Smooth muscle cell of the pulmonary artery (primary cell): ENCODE data around the gene SPRYD4. TPM values are rescaled to one million over a fixed set of nuclear protein-coding genes. Genes with fewer than 3 reads are reported as not detected.

ENCODE experiments used
- total RNA-seq: library from RNA; depleted of rRNA; stranded (reverse); fragments of >200 nt; gene quantifications from 2 replicates; pipeline ENCODE4 v1.2.3, GENCODE V29; 2014

The SPRYD4 gene
- 1.2 and 1.9 TPM in 2 replicates for total RNA-seq

DNA sequence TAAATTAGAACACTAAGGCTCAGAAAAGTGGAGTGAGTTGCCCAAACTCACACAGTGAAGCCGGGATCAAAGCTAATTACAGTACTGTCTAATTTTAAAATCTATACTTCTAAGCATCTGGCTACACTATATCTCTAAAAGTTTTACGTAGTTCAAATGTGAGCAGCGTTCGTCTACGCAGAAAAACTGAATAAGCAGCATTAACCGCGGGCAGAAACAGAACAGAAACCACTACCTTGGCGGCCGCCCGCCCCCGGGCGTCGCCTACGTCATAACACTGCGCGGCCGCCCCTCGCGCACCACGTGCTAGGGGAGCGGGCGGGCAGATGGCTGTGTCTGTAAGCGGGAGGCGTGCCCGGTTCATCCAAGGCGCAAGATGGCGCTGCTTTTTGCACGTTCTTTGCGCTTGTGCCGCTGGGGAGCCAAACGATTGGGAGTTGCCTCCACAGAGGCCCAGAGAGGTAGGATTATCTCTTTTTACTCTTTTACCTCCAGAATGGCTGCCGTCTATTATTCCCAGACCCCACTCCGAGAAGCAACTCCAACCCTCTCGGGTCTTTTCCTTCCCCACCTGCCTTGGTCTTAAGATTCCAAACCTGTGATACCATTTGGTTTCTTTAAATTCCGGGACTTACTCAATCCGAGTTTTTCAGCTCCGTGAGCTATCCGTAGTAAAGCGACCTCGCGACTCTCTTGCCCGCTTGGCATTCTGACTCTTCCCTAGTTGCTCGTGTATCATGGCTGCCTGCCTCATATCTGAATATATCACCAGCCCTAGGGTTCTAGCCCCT is at the start of gene SPRYD4:
SPRYD4 (plus strand) TSS at position 363 of the 791 bp plus-strand sequence; CDS start at position 377, 14 bp downstream.

DNA sequence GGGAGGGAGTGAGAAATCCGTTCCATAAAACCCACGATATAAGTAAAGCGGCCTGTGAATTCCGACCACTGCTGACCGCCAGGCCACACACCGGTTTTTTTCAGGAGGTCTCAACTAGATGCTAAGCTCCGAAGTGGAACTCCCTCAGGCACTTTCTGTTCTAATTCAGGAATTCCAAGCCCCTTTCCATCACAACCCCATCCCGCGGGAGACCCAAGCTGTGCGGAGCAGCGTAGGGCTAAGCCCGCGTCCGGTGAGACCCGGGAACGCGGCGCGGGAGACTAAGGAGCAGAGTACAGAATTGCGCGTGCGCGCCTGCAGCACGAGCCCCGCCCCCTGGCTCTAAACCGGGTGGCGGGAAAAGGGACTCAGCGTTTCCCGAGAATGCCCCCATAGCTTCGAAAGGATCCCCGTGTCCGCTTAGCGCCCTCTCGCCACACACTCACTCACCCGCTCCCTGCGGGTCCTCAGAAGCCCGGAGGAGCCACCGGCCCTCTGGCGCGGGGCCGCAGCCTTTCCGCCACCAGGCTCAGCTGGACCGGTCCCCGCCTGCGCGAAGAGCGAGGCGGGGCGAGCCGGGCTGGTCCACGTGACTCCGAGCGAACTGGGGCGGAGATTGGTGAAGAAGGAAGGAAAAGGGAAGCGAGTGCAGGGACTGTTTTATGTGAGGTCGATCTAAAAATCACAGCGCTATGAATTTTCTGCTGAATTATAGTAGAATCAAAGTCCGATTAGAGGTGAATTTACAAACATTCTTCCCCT is 19.3 kb upstream of the SPRYD4 start, which contains the start of gene TIMELESS:
TIMELESS (minus strand) TSS at position 567 of the 762 bp plus-strand sequence. CDS start 15,256 bp downstream, outside the sequence.

DNA sequence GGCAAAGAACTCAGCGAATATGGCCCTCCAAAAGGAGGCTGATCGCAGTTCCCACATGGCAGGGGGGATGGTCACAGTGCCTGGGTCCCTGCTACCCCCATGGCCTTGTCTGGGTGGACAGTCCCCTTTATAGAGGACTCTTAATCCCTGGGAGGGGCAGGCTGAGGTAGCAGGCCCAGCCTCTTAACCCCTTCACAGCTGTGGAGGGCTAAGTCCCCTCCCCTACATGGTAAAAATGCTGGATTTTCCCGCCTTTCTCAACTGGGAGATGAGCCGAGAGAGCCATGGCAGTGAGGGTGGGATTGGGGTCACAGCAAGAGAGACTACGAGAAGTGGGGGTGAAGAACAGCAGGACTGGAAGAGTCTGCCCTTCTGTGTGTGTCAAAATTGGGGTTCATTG is 13.8 kb upstream of the SPRYD4 start, which contains the start of gene MIP:
MIP (minus strand) TSS at position 101 of the 400 bp plus-strand sequence; CDS start at position 57, 44 bp downstream.

DNA sequence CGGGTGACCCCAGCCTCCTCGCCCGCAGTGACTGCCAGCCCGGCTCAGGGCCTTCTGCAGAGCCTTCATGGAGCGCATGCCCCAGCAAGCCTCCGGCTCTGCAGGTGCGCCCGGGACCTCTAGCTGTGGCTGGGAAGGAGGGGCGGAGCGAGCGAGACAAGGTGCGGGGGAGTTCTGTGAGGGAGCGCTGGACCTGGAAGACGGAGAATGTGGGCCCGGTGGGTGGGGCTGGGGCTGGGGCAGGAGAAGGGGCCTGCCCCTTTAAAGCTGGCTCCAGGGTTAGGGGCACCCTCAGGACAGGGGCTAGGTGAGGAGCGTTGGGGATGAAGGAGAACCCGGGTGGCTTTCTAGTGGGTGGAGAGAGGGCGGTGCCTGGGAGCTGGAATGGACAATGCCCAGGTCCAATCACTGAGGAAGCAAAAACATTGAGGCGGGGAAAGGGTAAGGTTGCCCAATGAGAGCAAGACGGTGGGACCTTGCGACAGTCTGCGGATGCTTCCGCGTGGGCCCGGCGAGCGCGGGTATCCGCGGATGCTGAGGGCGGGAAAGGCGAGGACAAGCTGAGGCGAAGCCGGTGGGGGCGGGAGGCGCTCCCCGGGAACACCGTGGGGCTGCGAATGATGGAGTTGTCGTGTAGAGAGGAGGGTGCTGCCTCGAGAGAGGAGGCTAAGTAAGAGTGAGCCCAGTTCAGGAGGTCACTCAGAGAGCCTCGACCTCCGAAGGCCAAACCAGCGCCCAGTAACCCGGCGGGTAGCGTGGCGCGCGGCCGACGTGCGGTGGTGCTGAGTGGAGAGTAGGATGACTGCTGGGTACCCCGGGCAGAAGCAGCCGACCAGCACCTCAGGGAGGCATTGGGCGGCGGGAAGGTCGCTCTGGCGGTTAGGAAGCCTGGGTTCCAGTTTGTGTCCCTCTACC is 19.9 kb downstream of the SPRYD4 start, which contains the start of gene GLS2:
GLS2 (minus strand) TSS at position 121 of the 915 bp plus-strand sequence; CDS start at position 78, 43 bp downstream.

DNA sequence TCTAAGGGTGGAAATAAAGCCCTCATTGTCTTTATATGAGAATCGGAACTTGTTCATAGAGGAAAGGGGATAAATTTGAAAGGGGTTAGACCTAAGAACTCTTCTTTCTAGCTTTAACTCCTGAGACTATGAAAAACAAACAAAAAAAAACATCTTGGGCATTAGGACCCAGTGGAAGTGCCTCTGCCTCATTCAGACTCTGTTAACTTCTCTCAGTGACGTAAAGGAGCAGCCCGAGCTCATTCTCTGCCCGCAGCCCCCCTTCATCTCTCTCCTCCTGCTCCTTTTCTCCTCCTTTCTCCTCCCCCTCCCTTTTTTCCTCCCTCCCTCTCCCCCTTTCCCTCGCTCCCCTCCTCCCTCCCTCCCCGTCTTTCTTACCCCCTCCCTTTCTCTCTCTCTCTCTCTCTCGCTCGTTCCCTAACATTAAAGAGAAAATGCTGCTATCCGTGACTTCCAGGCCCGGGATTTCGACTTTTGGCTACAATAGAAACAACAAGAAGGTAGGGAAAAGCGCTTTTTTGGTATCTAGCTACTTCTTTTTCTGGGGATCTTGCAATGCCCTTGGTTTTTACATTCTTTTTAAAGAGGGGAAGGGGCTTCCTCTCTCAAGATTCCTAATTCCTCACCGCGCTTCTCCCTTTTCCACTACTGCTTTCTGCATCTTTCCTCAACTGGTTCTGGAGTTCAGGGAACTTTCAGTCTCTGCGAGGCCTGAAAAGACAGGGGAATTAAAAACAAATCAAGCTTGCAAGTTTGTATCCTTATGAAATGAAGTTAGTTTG is 53.4 kb downstream of the SPRYD4 start, which contains the start of gene RBMS2:
RBMS2 (plus strand) TSS at position 231 of the 782 bp plus-strand sequence; CDS start at position 435, 204 bp downstream.

Other genes starting within 250 kb of the SPRYD4 start
- 154 and 182 TPM in 2 replicates for gene RNF41, start 246.7 kb upstream of the SPRYD4 start, total RNA-seq
- 25.4 TPM in 2 replicates for gene NABP2, start 244.2 kb upstream of the SPRYD4 start, total RNA-seq
- 0.20 and 0.40 TPM in 2 replicates for gene SLC39A5, start 238.5 kb upstream of the SPRYD4 start, total RNA-seq
- 30.0 and 41.4 TPM in 2 replicates for gene ANKRD52, start 210.2 kb upstream of the SPRYD4 start, total RNA-seq
- gene COQ10A, start 201.6 kb upstream of the SPRYD4 start, total RNA-seq: 6.3 and 8.2 TPM in 2 replicates
- gene CS, start 168.2 kb upstream of the SPRYD4 start, total RNA-seq: 133 and 159 TPM in 2 replicates
- gene CNPY2, start 152.6 kb upstream of the SPRYD4 start, total RNA-seq: 58.6 and 100 TPM in 2 replicates
- 27.6 and 30.9 TPM in 2 replicates for gene PAN2, start 134.6 kb upstream of the SPRYD4 start, total RNA-seq
- gene IL23A, start 129.7 kb upstream of the SPRYD4 start, total RNA-seq: not detected in 2 replicates
- gene STAT2, start 108.5 kb upstream of the SPRYD4 start, total RNA-seq: 229 and 230 TPM in 2 replicates
- not detected in 2 replicates for gene APOF, start 105.7 kb upstream of the SPRYD4 start, total RNA-seq
- 6.7 and 7.2 TPM in 2 replicates for gene TIMELESS, start 19.2 kb upstream of the SPRYD4 start, total RNA-seq
- gene MIP, start 13.9 kb upstream of the SPRYD4 start, total RNA-seq: 0.13 TPM in 1 of 2 replicates, not detected in the other
- gene GLS2, start 19.6 kb downstream of the SPRYD4 start, total RNA-seq: 0.13 and 0.20 TPM in 2 replicates
- 26.2 and 27.9 TPM in 2 replicates for gene RBMS2, start 53.2 kb downstream of the SPRYD4 start, total RNA-seq
- 33.2 and 34.8 TPM in 2 replicates for gene BAZ2A, start 161.7 kb downstream of the SPRYD4 start, total RNA-seq
- gene ATP5F1B, start 177.4 kb downstream of the SPRYD4 start, total RNA-seq: 374 and 387 TPM in 2 replicates
- 70.5 and 89.9 TPM in 2 replicates for gene PTGES3, start 219.7 kb downstream of the SPRYD4 start, total RNA-seq